ENCODE results near the gene UBAC1. TPM values are rescaled to one million over a fixed set of nuclear protein-coding genes. Genes with fewer than 3 reads are reported as not detected.

Gene UBAC1
- total RNA-seq, 1 donor = 29.0 TPM

- Histone ChIP-seq H3K27ac (ENCODE audit: low read depth, low read length) (no peak overlapping the region), H3K27me3 (ENCODE audit: insufficient read depth, low read length) (peaks cover 7% of the 10 kb centered on the region), H3K4me2 (ENCODE audit: insufficient read depth, low read length) (no peak overlapping the region), H3K36me3 (ENCODE audit: insufficient read depth, low read length) (no peaks in the 10 kb centered on the region), H3K4me1 (ENCODE audit: insufficient read depth, low read length) (peaks cover 13% of the 10 kb centered on the region), H4K20me1 (ENCODE audit: insufficient read depth, low read length) (no peaks in the 10 kb centered on the region), H3K9me3 (ENCODE audit: low read depth, low read length) (no peaks in the 10 kb centered on the region), H3K79me2 (ENCODE audit: insufficient read depth, low read length) (no peaks in the 10 kb centered on the region), H2AFZ (ENCODE audit: low read length) (no peak overlapping the region), H3K4me3 (ENCODE audit: insufficient read depth, low read length) (no peak overlapping the region)
- TF ChIP-seq CTCF (IDR thresholded peaks at IDR 0.05; ENCODE audit: extremely low read depth, low read depth, low read length) = no peak
- DNase-seq (ENCODE audit: insufficient read length, low spot score, missing footprints) = no peak
Measured at GRCh38 chr9:135990468-135991429, 29.6 kb upstream of the UBAC1 start.

GRCh38 chr9:135989722-135990467 lies 28.7 kb upstream of the UBAC1 start:
- Histone ChIP-seq H3K27me3 (ENCODE audit: insufficient read depth, low read length) (peaks cover 9% of the 10 kb centered on the region), H3K9me3 (ENCODE audit: low read depth, low read length) (no peaks in the 10 kb centered on the region), H3K4me3 (ENCODE audit: insufficient read depth, low read length) (no peak overlapping the region), H4K20me1 (ENCODE audit: insufficient read depth, low read length) (no peaks in the 10 kb centered on the region), H3K36me3 (ENCODE audit: insufficient read depth, low read length) (no peaks in the 10 kb centered on the region), H3K4me2 (ENCODE audit: insufficient read depth, low read length) (no peak overlapping the region), H3K79me2 (ENCODE audit: insufficient read depth, low read length) (no peaks in the 10 kb centered on the region), H2AFZ (ENCODE audit: low read length) (no peak overlapping the region), H3K4me1 (ENCODE audit: insufficient read depth, low read length) (peaks cover 13% of the 10 kb centered on the region), H3K27ac (ENCODE audit: low read depth, low read length) (no peak overlapping the region)
- TF ChIP-seq CTCF (IDR thresholded peaks at IDR 0.05; ENCODE audit: extremely low read depth, low read depth, low read length) = no peak
- peak; percentile 78 for DNase-seq (ENCODE audit: insufficient read length, low spot score, missing footprints)

GRCh38 chr9:135989157-135989556 lies 28.0 kb upstream of the UBAC1 start:
- no peak for TF ChIP-seq CTCF (IDR thresholded peaks at IDR 0.05; ENCODE audit: extremely low read depth, low read depth, low read length)
- peaks cover 13% of the 10 kb centered on the region for H3K4me1 ChIP-seq (ENCODE audit: insufficient read depth, low read length)

GRCh38 chr9:135988493-135988892 lies 27.3 kb upstream of the UBAC1 start:
- H3K27me3 ChIP-seq (ENCODE audit: insufficient read depth, low read length) = peaks cover 17% of the 10 kb centered on the region
- H3K4me2 ChIP-seq (ENCODE audit: insufficient read depth, low read length) = no peak overlapping the region
- no peaks in the 10 kb centered on the region for H3K79me2 ChIP-seq (ENCODE audit: insufficient read depth, low read length)
- peaks cover 13% of the 10 kb centered on the region for H3K4me1 ChIP-seq (ENCODE audit: insufficient read depth, low read length)
- H3K4me3 ChIP-seq (ENCODE audit: insufficient read depth, low read length) = no peak overlapping the region
- no peak for TF ChIP-seq CTCF (IDR thresholded peaks at IDR 0.05; ENCODE audit: extremely low read depth, low read depth, low read length)
- H3K36me3 ChIP-seq (ENCODE audit: insufficient read depth, low read length) = no peaks in the 10 kb centered on the region
- no peak for DNase-seq (ENCODE audit: insufficient read length, low spot score, missing footprints)
- H2AFZ ChIP-seq (ENCODE audit: low read length) = no peak overlapping the region
- no peak overlapping the region for H3K27ac ChIP-seq (ENCODE audit: low read depth, low read length)
- H4K20me1 ChIP-seq (ENCODE audit: insufficient read depth, low read length) = no peaks in the 10 kb centered on the region
- H3K9me3 ChIP-seq (ENCODE audit: low read depth, low read length) = no peaks in the 10 kb centered on the region

More at GRCh38 chr9:135989157-135989556, 28.0 kb upstream of the UBAC1 start:
- Histone ChIP-seq H3K27ac (ENCODE audit: low read depth, low read length) (no peak overlapping the region), H3K36me3 (ENCODE audit: insufficient read depth, low read length) (no peaks in the 10 kb centered on the region), H2AFZ (ENCODE audit: low read length) (no peak overlapping the region), H4K20me1 (ENCODE audit: insufficient read depth, low read length) (no peaks in the 10 kb centered on the region), H3K9me3 (ENCODE audit: low read depth, low read length) (no peaks in the 10 kb centered on the region), H3K4me3 (ENCODE audit: insufficient read depth, low read length) (no peak overlapping the region), H3K79me2 (ENCODE audit: insufficient read depth, low read length) (no peaks in the 10 kb centered on the region), H3K4me2 (ENCODE audit: insufficient read depth, low read length) (no peak overlapping the region), H3K27me3 (ENCODE audit: insufficient read depth, low read length) (peaks cover 10% of the 10 kb centered on the region)
- DNase-seq (ENCODE audit: insufficient read length, low spot score, missing footprints) = no peak

All from osteoblast (primary cell).